Effector CD8-positive, alpha-beta T cell (primary cell): ENCODE results near the gene PTPRA.
"Not testable (repeated sequence)": the region's sequence is repeated elsewhere in the genome, so short reads cannot be mapped to it uniquely, and the experiment has no call there.

ENCODE experiments used
- DNase-seq: peaks from one replicate; lab custom pipeline; 2025; lab: John Stamatoyannopoulos, UW

Gene PTPRA

GRCh38 chr20:3000852-3001523 is 127.7 kb downstream of the PTPRA start:
- DNase-seq, result no peak

DNA sequence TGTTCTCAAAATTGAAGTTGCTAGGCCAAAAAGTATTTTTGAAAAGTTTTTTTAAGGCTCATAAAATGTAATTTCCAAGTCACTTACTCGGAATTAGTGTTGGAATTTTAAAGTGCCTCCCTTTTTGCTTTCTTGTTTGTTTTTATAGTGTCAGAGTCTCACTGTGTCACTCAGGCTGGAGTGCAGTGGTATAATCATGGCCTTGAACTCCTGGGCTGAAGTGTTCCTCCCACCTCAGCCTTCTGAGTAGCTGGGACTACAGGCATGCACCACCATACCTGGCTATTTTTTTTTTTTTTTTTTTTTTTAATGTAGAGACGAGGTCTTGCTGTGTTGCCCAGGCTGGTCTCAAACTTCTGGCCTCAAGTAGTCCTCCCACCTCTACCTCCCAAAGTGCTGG is 130.1 kb downstream of the PTPRA start:
- no peak for DNase-seq

DNA sequence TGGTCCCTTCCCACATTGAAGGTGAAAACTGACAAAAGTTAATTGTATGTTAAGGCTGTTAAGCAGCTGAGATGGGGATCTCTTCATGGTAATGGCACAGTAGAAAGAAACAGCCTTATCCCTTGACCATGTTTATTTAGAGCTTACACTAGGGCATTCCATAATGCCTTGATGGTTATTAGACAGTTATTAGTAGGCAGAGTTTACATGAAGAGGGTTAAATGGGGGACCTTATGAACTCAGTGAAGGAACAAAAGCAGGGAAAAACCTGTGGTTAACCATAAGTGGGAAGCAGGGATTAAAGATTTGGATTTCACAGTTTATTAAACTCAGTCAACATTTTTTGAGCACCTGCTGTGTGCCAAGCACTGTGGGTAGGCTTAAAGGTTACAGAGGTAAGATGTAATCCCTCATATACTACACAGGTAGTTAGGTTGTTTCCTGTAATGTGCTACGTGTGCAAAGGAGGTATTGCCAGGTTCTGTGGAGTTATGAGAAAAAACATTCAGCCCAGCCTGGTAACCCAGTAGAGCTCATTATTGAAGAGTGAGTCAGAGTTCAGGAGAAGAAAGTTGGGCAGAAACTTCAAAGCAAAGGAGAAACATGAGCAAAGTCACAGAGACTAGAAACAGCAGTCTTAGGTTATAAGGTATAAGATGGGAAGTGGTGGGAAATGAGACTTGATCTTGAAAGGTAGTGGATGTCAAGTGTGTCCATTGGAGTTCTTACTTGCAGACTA is 137.9 kb downstream of the PTPRA start:
- no peak for DNase-seq

DNA sequence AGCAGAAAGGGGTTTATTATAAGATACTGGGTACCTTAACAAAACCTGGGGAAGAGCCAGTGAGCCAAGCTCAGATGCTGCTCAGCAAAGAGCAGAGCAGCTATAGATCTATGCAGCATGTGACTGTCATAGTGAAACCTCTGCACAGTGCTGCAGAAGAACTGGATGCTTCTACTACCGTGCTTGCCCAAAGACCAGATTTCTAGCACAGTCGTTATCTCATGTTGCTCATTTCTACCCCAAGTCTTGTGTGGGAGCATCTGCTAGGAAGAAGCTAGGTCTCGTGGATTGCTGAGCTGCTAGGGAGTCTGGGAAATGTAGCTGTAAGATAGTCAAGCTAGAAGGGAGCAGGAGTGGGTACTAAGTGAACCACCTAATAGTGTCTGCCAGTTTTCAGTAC is 138.5 kb downstream of the PTPRA start:
- no peak for DNase-seq

- DNase-seq, result no peak
These were observed 140.5 kb downstream of the PTPRA start for GRCh38 chr20:3013771-3014170.

DNA sequence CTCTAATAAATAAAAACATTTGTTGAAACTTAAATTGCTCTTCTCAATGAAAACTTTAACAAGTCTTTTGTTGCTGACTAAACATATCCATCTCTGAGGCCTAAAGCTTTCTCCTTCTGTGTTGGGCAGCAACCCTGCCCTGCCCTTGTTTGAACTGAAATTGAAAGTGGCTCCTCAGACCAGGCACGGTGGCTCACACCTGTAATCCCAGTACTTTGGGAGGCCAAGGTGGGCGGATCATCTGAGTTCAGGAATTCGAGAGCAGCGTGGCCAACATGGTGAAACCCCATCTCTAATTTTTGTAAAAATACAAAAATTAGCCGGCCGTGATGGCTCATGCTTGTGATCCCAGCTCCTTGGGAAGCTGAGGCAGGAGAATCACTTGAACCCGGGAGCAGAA is 140.9 kb downstream of the PTPRA start:
- DNase-seq, result no peak

DNA sequence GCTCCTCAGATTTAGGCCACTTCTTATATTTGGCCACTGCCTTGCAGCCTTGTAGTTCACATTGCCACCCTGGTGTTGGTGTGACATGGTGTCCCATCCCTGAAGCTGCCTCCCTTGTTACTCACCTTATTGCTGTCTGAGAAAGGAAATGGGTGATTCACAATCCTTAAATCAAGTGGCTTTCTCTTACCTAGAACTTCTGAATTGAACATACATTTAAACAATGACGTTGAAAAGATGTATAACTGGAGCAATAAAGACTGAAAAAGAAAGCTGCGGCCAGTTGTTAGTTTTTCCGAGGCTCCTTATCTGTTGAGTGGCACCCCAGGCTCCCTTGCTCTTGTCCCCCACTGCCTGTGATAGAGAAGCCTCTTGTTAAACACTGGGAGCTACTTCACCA is 141.4 kb downstream of the PTPRA start:
- no peak for DNase-seq

DNA sequence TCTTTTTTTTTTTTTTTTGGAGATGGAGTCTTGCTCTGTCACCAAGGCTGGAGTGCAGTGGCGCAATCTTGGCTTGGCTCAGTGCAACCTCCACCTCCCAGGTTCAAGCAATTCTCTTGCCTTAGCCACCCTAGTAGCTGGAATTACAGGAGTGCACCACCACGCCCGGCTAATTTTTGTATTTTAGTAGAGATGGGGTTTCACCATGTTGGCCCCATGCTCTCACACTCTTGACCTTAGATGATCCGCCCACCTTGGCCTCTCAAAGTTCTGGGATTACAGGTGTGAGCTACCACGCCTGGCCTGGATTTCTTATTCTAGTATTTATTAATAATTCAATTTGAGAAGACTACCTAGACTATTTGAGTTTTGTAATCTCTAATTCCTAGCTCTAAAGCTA is 142.0 kb downstream of the PTPRA start:
- not testable (repeated sequence) for DNase-seq

- DNase-seq, result no peak
These were observed 148.0 kb downstream of the PTPRA start for GRCh38 chr20:3021327-3021726.

DNA sequence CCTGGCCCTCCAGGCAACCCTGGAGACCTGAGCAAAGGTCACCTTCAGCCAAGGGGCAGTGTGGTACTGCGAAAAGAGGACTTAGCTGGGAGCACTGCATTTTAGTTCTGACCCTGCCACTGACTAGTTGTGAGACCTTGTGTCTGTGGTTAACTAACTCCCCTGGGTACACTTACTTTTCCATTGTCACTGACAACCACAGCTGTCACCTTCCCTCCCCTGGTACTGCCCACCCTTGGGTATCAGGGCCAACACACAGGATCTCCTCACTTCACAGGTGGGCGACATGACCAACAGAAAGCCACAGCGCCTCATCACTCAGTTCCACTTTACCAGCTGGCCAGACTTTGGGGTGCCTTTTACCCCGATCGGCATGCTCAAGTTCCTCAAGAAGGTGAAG is 148.5 kb downstream of the PTPRA start:
- DNase-seq, result no peak

GRCh38 chr20:3022559-3023490 is 149.5 kb downstream of the PTPRA start:
- not testable (repeated sequence) for DNase-seq

- DNase-seq, result no peak
These were observed 154.7 kb downstream of the PTPRA start for GRCh38 chr20:3027987-3028386.

GRCh38 chr20:3031524-3032147 is 158.4 kb downstream of the PTPRA start:
- no peak for DNase-seq

DNA sequence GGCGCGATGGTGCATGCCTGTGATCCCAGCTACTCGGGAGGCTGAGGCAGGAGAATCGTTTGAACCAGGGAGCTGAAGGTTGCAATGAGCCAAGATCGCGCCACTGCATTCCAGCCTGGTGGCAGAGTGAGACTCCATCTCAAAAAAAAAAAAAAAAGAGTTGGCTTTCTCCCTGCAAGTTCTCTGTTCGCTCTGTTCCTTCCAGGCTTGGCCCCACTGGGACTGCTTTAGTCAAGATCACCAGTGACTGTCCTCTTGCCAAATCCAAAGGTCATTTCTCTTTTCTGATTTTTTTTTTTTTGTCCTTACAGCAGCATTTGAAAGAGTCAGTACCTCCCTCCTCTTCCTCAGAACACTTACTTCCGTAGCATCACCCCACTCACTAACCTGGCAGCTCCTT is 159.3 kb downstream of the PTPRA start:
- DNase-seq, result no peak

GRCh38 chr20:3037654-3038053 is 164.4 kb downstream of the PTPRA start:
- DNase-seq, result no peak

- DNase-seq, result no peak
These were observed 165.2 kb downstream of the PTPRA start for GRCh38 chr20:3038454-3038853.

DNA sequence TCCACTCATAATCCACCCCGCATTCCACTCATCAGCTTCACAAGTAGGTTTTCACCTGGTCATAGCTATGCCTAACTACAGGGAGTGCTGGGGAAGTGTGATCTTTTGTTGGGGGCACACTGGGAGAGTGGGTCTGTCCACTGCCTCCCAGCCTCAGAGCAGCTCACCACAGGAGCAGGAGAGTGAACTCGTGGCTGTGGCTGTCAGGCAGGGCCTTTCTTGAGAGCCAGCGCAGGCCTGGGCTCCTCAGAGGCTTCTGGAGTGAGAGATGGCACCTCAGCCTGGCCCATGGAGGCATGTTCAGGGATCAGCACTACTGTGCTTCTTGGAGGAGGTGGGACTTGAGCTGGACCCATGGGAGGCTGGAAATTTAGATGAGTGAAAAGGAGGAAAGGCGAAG is 166.1 kb downstream of the PTPRA start:
- DNase-seq, result no peak

DNA sequence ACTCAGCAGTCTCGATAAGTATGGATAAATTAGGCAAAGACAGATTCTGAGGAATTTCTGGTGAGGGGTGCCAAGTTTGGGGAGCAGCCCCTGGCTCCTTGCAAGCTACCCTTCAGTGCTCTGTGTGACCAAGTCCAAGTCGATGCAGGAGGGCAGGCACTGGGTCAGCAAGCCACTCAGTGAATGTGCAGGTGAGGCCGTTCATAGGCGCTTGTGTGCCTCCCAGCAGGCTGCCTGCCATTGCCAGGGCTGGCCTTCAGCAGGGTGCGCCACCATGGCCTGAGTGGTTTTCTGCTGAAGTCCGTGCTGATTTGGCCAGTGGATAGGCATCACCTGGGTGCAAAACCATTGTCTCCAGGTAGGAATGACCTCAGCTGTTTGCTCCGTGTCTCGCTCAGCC is 166.8 kb downstream of the PTPRA start:
- DNase-seq, result no peak

GRCh38 chr20:3041854-3042409 is 168.7 kb downstream of the PTPRA start:
- DNase-seq, result no peak

DNA sequence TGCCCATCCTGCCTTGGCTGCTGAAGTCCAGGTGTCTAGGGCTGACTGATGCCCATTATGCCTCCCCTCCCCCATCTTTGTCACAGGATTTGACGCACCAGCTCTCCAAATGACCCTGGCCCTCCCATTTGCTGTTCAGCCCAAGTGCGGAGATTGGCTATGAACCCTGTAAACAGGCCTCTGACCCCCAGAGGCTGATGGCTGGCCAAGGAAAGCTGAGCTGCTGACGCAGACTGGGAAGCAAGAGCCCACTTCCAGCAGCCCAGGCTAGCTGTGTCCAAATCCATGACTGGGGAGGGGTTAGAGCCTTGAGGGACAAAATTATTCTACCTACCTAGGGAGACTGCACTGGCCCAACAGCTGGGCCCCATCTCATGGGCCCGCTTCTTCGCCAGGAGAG is 169.3 kb downstream of the PTPRA start:
- no peak for DNase-seq

- DNase-seq, result no peak
These were observed 170.0 kb downstream of the PTPRA start, which contains the start of gene GNRH2 for GRCh38 chr20:3043322-3043721. GNRH2 (plus strand) TSS chr20:3043622; CDS start chr20:3044415, 793 bp downstream.
